HCT116 (cell line): Measurements from ENCODE around the gene EIF4G3. TPM values are rescaled to one million over a fixed set of nuclear protein-coding genes. Genes with fewer than 3 reads are reported as not detected.

Experiments
- ATAC-seq: fragments of 200-7000 bp; cut with Tn5 transposase; 2 replicates; pipeline ENCODE4 v1.9.1; 2020; ENCODE audit warnings: mild to moderate bottlenecking, moderate library complexity
- BruUV-seq: library from RNA; stranded (reverse); fragments of 400-500 nt; replicated peaks from 2 replicates; lab custom pipeline; 2021; lab: Mats Ljungman, UMichigan
- CTCF ChIA-PET: fragments of 300-600 bp; sonication (Branson Sonifier 250); formaldehyde crosslinking; loops from one replicate; lab custom pipeline; 2021; ENCODE audit warnings: antibody characterized with exemption; lab: Charles Lee
- POLR2A ChIA-PET: fragments of 300-600, 350-600 bp; sonication (Branson Sonifier 250); formaldehyde crosslinking; loops from one replicate; lab custom pipeline; 2021; ENCODE audit warnings: antibody characterized with exemption; lab: Charles Lee
- RAD21 ChIA-PET, 2 experiments: fragments of 300-600 bp; sonication (Branson Sonifier 250); formaldehyde crosslinking; loops; one replicate each; lab custom pipeline; 2023; ENCODE audit warnings: low total read pairs in 2 of 2; ENCODE audit not compliant: uncharacterized antibody in 2 of 2, unreplicated experiment in 2 of 2, low non-redundant PET in 1 of 2; lab: Charles Lee
- DNase-seq: peaks from one replicate; pipeline ENCODE4 v3.0.0-alpha.2; 2010; ENCODE audit warnings: low read depth, low spot score
- H2AFZ ChIP-seq: fragments of 200-600 bp; shearing (Covaris generic), sonication (generic); 2 replicates; pipeline ENCODE4 v1.6.1; 2017; ENCODE audit warnings: low read depth, mixed run types, mixed read lengths, antibody characterized with exemption, low read length; ENCODE audit not compliant: poor library complexity, severe bottlenecking
- H3K27ac ChIP-seq: 2 replicates; pipeline ENCODE4 v1.5.1; 2012; ENCODE audit warnings: low read depth, low read length
- H3K27me3 ChIP-seq: fragments of 200-600 bp; sonication (generic); 2 replicates; pipeline ENCODE4 v1.6.1; 2016; ENCODE audit warnings: mixed run types, low read length, mixed read lengths; ENCODE audit not compliant: insufficient read depth
- H3K36me3 ChIP-seq, 2 experiments: fragments of 200-500 bp in 1 of 2; fragments of 200-600 bp in 1 of 2; sonication (Bioruptor generic) in 1 of 2; sonication (generic) in 1 of 2; 2 replicates each; pipeline versions ENCODE4 v1.5.1 to v1.6.1; 2014 to 2016; ENCODE audit warnings: low read length in 2 of 2, inconsistent platforms in 1 of 2, mixed read lengths in 1 of 2, mixed run types in 1 of 2; ENCODE audit not compliant: insufficient read depth in 2 of 2, control insufficient read depth in 1 of 2
- H3K4me1 ChIP-seq, 2 experiments: fragments of 200-600 bp in 1 of 2; sonication (generic) in 1 of 2; 2 replicates each; pipeline versions ENCODE4 v1.5.1 to v1.6.1; 2012 to 2017; ENCODE audit warnings: low read length in 2 of 2, inconsistent platforms in 1 of 2, mild to moderate bottlenecking in 1 of 2, mixed read lengths in 1 of 2, mixed run types in 1 of 2, moderate library complexity in 1 of 2; ENCODE audit not compliant: insufficient read depth in 2 of 2, control insufficient read depth in 1 of 2
- H3K4me2 ChIP-seq: fragments of 200-600 bp; sonication (generic); 2 replicates; pipeline ENCODE4 v1.6.1; 2017; ENCODE audit warnings: mixed run types, low read length, mixed read lengths
- H3K4me3 ChIP-seq, 2 experiments: fragments of 200-600 bp in 1 of 2; sonication (generic) in 1 of 2; replicated peaks in 1 of 2; 2 replicates each; pipeline ENCODE4 v1.5.1; 2011 to 2016; ENCODE audit warnings: low read length in 2 of 2, control low read depth in 1 of 2, low read depth in 1 of 2, mild to moderate bottlenecking in 1 of 2, mixed read lengths in 1 of 2, mixed run types in 1 of 2
- H3K79me2 ChIP-seq: fragments of 200-600 bp; sonication (generic); 2 replicates; pipeline ENCODE4 v1.6.1; 2017; ENCODE audit warnings: mild to moderate bottlenecking, mixed run types, low read length, moderate library complexity, mixed read lengths; ENCODE audit not compliant: insufficient read depth
- H3K9ac ChIP-seq: fragments of 200-600 bp; sonication (generic); 2 replicates; pipeline ENCODE4 v1.6.1; 2016; ENCODE audit warnings: low read length, mixed read lengths
- H3K9me2 ChIP-seq: fragments of 200-600 bp; sonication (generic), shearing (Covaris generic); 2 replicates; pipeline ENCODE4 v1.6.1; 2017; ENCODE audit warnings: mixed run types, mild to moderate bottlenecking, moderate library complexity; ENCODE audit not compliant: insufficient read depth
- H3K9me3 ChIP-seq, 2 experiments: fragments of 200-500 bp in 1 of 2; fragments of 200-600 bp in 1 of 2; sonication (Bioruptor generic) in 1 of 2; sonication (generic) in 1 of 2; 2 replicates each; pipeline ENCODE4 v1.6.1; 2014 to 2017; ENCODE audit warnings: low read length in 2 of 2, mixed read lengths in 2 of 2, inconsistent platforms in 1 of 2, low read depth in 1 of 2, mild to moderate bottlenecking in 1 of 2, mixed run types in 1 of 2, moderate library complexity in 1 of 2; ENCODE audit not compliant: control insufficient read depth in 1 of 2, insufficient read depth in 1 of 2
- H4K20me1 ChIP-seq: fragments of 200-600 bp; sonication (generic), shearing (Covaris generic); 2 replicates; pipeline ENCODE4 v1.6.1; 2017; ENCODE audit warnings: mixed run types, mild to moderate bottlenecking, moderate library complexity; ENCODE audit not compliant: insufficient read depth
- CEBPB ChIP-seq: IDR thresholded peaks from 2 replicates; pipeline ENCODE4 v1.6.1; 2012; ENCODE audit warnings: low read depth
- ELF1 ChIP-seq: IDR thresholded peaks from 2 replicates; pipeline ENCODE4 v1.6.1; 2012; ENCODE audit warnings: low read depth, borderline replicate concordance
- EZH2phosphoT487 ChIP-seq: fragments of 200-600 bp; IDR thresholded peaks from 2 replicates; pipeline ENCODE4 v1.6.1; 2018; ENCODE audit warnings: antibody characterized with exemption, borderline replicate concordance
- POLR2A ChIP-seq: IDR thresholded peaks from 2 replicates; pipeline ENCODE4 v1.7.0; 2011; ENCODE audit warnings: borderline replicate concordance; ENCODE audit not compliant: insufficient read depth, insufficient read length; ENCODE audit errors: extremely low read depth
- POLR2AphosphoS5 ChIP-seq: IDR thresholded peaks from 2 replicates; pipeline ENCODE4 v1.6.1; 2011; ENCODE audit warnings: mild to moderate bottlenecking, low read depth, low read length, moderate library complexity
- RAD21 ChIP-seq: IDR thresholded peaks from 2 replicates; pipeline ENCODE4 v1.6.1; 2012; ENCODE audit warnings: low read depth, mild to moderate bottlenecking
- SIN3A ChIP-seq: IDR thresholded peaks from 2 replicates; pipeline ENCODE4 v1.6.1; 2012; ENCODE audit warnings: low read depth
- SP1 ChIP-seq: IDR thresholded peaks from 2 replicates; pipeline ENCODE4 v1.6.1; 2012; ENCODE audit warnings: low read depth
- SRF ChIP-seq: IDR thresholded peaks from 2 replicates; pipeline ENCODE4 v1.6.1; 2012; ENCODE audit warnings: low read depth
- TCF7L2 ChIP-seq: IDR thresholded peaks from 2 replicates; pipeline ENCODE4 v1.7.0; 2011; ENCODE audit warnings: borderline replicate concordance, inconsistent platforms; ENCODE audit not compliant: insufficient read depth, insufficient read length; ENCODE audit errors: extremely low read depth
- ZFX ChIP-seq: fragments of 450-650 bp; IDR thresholded peaks from 2 replicates; pipeline ENCODE4 v1.6.1; 2017
- ZNF274 ChIP-seq: fragments of 200-500 bp; sonication (Bioruptor generic); IDR thresholded peaks from 2 replicates; pipeline ENCODE4 v1.6.1; 2014; ENCODE audit warnings: mild to moderate bottlenecking, low read depth, low read length, inconsistent platforms
- intact Hi-C: fragments of 100-400 bp; cut with micrococcal nuclease; formaldehyde crosslinking; loops from 2 replicates; pipeline ENCODE4 v1.10.0; 2022
- total RNA-seq: library from RNA; stranded (reverse); gene quantifications from one replicate; pipeline ENCODE4 v1.2.1, GENCODE V29; 2021; ENCODE audit not compliant: unreplicated experiment
- TF ChIP-seq, protein P1 (sequence below): IDR thresholded peaks from 2 replicates; pipeline ENCODE4 v1.6.1; 2012
- TF ChIP-seq, protein P2 (sequence below): IDR thresholded peaks from 2 replicates; pipeline ENCODE4 v1.6.1; 2012
- TF ChIP-seq, protein P3 (sequence below): IDR thresholded peaks from 2 replicates; pipeline ENCODE4 v1.6.1; 2011; ENCODE audit warnings: mild to moderate bottlenecking, low read length, moderate library complexity; ENCODE audit not compliant: insufficient replicate concordance; ENCODE audit errors: extremely low read depth

EIF4G3 gene
- total RNA-seq, 1 experiment from 2014 or later = 40.1 TPM

DNA sequence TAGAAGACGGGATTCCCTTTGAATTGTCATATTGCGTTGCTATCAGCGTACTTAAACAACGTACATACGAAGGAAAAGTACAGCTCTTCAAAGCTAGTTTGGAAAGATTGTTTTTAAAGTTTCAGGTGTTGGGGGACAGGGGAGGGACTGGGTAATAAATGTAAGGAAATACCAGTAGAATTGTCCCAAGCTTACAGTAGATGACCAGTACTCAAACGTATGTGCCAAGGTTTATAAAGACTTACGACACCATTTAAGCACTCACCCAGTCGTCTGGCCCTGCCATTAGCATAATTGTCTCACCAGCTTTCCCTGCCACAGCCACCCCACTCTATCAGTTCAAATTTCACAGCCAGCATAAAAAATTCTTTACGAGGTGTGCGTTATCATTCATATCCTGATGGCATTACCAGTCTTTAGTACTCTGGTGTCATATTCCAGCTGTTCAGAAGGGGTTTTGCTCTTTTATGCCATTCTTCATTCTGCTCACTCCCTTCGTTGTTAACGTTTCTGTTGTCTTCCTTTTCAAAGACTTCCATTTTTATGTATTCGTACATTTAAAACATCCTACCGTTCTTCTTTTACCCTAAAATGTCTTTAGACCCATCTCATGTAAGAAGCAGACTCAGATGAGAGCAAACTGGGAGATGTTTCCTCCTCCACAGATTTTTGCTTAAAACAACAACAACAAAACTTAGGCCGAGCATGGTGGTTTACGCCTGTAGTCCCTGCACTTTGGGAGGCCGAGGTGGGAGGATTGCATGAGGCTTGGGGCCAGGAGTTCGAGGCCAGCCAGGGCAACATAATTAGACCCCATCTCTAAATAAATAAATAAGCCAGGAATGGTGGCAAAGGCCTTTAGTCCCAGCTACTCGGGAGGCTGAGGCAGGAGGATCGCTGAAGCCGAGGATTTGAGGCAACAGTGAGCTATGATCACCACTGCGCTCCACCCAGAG lies 388.6 kb downstream of the EIF4G3 start:
- H3K4me3 ChIP-seq = peak overlapping the region; percentile 88 to 91
- no TSS peak for BruUV-seq
- H4K20me1 ChIP-seq = peaks cover 4% of the 10 kb centered on the region; the same call in 1 of the 2 replicates
- ATAC-seq (no peak), DNase-seq (no peak)
- intact Hi-C loops = loop anchor here (2.0 to 10.0 kb wide), 2 partner anchors 91 to 407 kb away; no protein-coding TSS in a partner anchor
- CTCF ChIA-PET = interaction anchor here (1.6 kb wide), 1 partner anchor 407 kb away, joined by 4 read pairs; no protein-coding TSS in a partner anchor
- POLR2A ChIA-PET = no interaction called here
- H3K36me3 ChIP-seq = no peaks in the 10 kb centered on the region
- no peak overlapping the region for H2AFZ ChIP-seq
- no peaks in the 10 kb centered on the region for H3K9me2 ChIP-seq
- H3K27ac ChIP-seq = peak overlapping the region; percentile 93
- H3K4me2 ChIP-seq = peak overlapping the region; percentile 95
- RAD21 ChIA-PET = no interaction called here
- H3K9me3 ChIP-seq = no peaks in the 10 kb centered on the region
- H3K4me1 ChIP-seq = peaks cover 14 to 21% of the 10 kb centered on the region in 2 experiments
- TF ChIP-seq, protein P1, sequence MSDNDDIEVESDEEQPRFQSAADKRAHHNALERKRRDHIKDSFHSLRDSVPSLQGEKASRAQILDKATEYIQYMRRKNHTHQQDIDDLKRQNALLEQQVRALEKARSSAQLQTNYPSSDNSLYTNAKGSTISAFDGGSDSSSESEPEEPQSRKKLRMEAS = no peak
- TF ChIP-seq ELF1 (no peak), POLR2AphosphoS5 (no peak), EZH2phosphoT487 (no peak), SRF (no peak), CEBPB (no peak), RAD21 (no peak), POLR2A (no peak), ZNF274 (no peak), SIN3A (no peak), TCF7L2 (no peak), ZFX (no peak), SP1 (no peak)
- TF ChIP-seq, protein P2, sequence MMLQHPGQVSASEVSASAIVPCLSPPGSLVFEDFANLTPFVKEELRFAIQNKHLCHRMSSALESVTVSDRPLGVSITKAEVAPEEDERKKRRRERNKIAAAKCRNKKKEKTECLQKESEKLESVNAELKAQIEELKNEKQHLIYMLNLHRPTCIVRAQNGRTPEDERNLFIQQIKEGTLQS = no peak
- TF ChIP-seq, protein P3, sequence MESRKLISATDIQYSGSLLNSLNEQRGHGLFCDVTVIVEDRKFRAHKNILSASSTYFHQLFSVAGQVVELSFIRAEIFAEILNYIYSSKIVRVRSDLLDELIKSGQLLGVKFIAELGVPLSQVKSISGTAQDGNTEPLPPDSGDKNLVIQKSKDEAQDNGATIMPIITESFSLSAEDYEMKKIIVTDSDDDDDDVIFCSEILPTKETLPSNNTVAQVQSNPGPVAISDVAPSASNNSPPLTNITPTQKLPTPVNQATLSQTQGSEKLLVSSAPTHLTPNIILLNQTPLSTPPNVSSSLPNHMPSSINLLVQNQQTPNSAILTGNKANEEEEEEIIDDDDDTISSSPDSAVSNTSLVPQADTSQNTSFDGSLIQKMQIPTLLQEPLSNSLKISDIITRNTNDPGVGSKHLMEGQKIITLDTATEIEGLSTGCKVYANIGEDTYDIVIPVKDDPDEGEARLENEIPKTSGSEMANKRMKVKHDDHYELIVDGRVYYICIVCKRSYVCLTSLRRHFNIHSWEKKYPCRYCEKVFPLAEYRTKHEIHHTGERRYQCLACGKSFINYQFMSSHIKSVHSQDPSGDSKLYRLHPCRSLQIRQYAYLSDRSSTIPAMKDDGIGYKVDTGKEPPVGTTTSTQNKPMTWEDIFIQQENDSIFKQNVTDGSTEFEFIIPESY = no peak
- TF ChIP-seq, all 23 proteins: peak for 0
- Histone ChIP-seq H3K9ac (peak overlapping the region; percentile 95), H3K79me2 (peaks cover 34% of the 10 kb centered on the region), H3K27me3 (no peaks in the 10 kb centered on the region)
